ENCODE results near the gene ANKRD13A.
A peak's percentile ranks its signal among the peaks of the same experiment; 100 is the strongest.
"Not testable (repeated sequence)": the region's sequence is repeated elsewhere in the genome, so short reads cannot be mapped to it uniquely, and the experiment has no call there.

The ANKRD13A gene

GRCh38 chr12:110010853-110011723 is 11.9 kb downstream of the ANKRD13A start:
- DNase-seq, result no peak

GRCh38 chr12:110012137-110012536 is 12.9 kb downstream of the ANKRD13A start:
- no peak for DNase-seq

- DNase-seq, result no peak
These were observed 13.4 kb downstream of the ANKRD13A start for GRCh38 chr12:110012659-110013058.

GRCh38 chr12:110015132-110015531 is 15.9 kb downstream of the ANKRD13A start:
- no peak for DNase-seq

GRCh38 chr12:110020956-110021355 is 21.7 kb downstream of the ANKRD13A start:
- DNase-seq, result no peak

- DNase-seq, result no peak
These were observed 24.1 kb downstream of the ANKRD13A start for GRCh38 chr12:110023059-110023980.

GRCh38 chr12:110024051-110024450 is 24.8 kb downstream of the ANKRD13A start:
- DNase-seq, result no peak

GRCh38 chr12:110028323-110028722 is 29.1 kb downstream of the ANKRD13A start:
- no peak for DNase-seq

GRCh38 chr12:110029290-110029815 is 30.1 kb downstream of the ANKRD13A start:
- no peak for DNase-seq

GRCh38 chr12:110033888-110034287 is 34.7 kb downstream of the ANKRD13A start:
- DNase-seq, result no peak

GRCh38 chr12:110035534-110036104 is 36.4 kb downstream of the ANKRD13A start:
- DNase-seq, result no peak

GRCh38 chr12:110037315-110037714 is 38.1 kb downstream of the ANKRD13A start:
- no peak for DNase-seq

- no peak for DNase-seq
These were observed 39.5 kb downstream of the ANKRD13A start for GRCh38 chr12:110038741-110039084.

- DNase-seq, result no peak
These were observed 40.0 kb downstream of the ANKRD13A start for GRCh38 chr12:110039085-110039807.

GRCh38 chr12:110042264-110042663 is 43.0 kb downstream of the ANKRD13A start:
- no peak for DNase-seq

GRCh38 chr12:110046451-110047187 is 47.4 kb downstream of the ANKRD13A start:
- no peak for DNase-seq

GRCh38 chr12:110047297-110047940 is 48.2 kb downstream of the ANKRD13A start:
- no peak for DNase-seq

- DNase-seq, result peak; percentile 91
These were observed 49.2 kb downstream of the ANKRD13A start, which contains the start of gene C12orf76 for GRCh38 chr12:110048242-110049027. Gene C12orf76 (minus strand): TSS chr12:110048522. CDS start chr12:110048495, 27 bp downstream.

- DNase-seq, result not testable (repeated sequence)
These were observed 49.8 kb downstream of the ANKRD13A start for GRCh38 chr12:110049034-110049433.

GRCh38 chr12:110049666-110050065 is 50.4 kb downstream of the ANKRD13A start:
- DNase-seq, result not testable (repeated sequence)

All from stimulated activated CD4-positive, alpha-beta T cell treated with anti-CD3 and anti-CD28 coated beads, Interleukin-1b, Interleukin-23, amount 100 ng/mL, for 48 hours (primary cell).